Caco-2 (cell line): Measurements from ENCODE around the gene BMP8A. TPM values are rescaled to one million over a fixed set of nuclear protein-coding genes. Genes with fewer than 3 reads are reported as not detected.

Experiments
- BruUV-seq: library from RNA; stranded (reverse); fragments of 400-500 nt; replicated peaks from 2 replicates; lab custom pipeline; 2021; lab: Mats Ljungman, UMichigan
- CTCF ChIA-PET: fragments of 300-600 bp; sonication (Branson Sonifier 250); formaldehyde crosslinking; loops from one replicate; lab custom pipeline; 2022; ENCODE audit warnings: antibody characterized with exemption; lab: Charles Lee
- POLR2A ChIA-PET: fragments of 300-600 bp; sonication (Branson Sonifier 250); formaldehyde crosslinking; loops from one replicate; lab custom pipeline; 2022; ENCODE audit warnings: antibody characterized with exemption; lab: Charles Lee
- DNase-seq, 2 experiments: peaks; one replicate each; pipeline versions ENCODE4 v3.0.0 to v3.0.0-alpha.2; 2020 to 2022
- H3K27me3 ChIP-seq: replicated peaks from 2 replicates; pipeline ENCODE4 v1.6.0; 2011; ENCODE audit warnings: low read length; ENCODE audit not compliant: control insufficient read depth, insufficient read depth
- H3K36me3 ChIP-seq: 2 replicates; pipeline ENCODE4 v1.5.1; 2011; ENCODE audit warnings: low read length; ENCODE audit not compliant: control insufficient read depth, insufficient read depth
- H3K4me1 ChIP-seq: fragments of 250-450 bp; sonication (Bioruptor Pico); 2 replicates; pipeline ENCODE4 v1.5.1; 2020; ENCODE audit warnings: mild to moderate bottlenecking
- H3K4me3 ChIP-seq: 2 replicates; pipeline ENCODE4 v1.5.1; 2011; ENCODE audit warnings: low read depth, mild to moderate bottlenecking, control low read depth, low read length
- H3K9me3 ChIP-seq: fragments of 250-450 bp; sonication (Bioruptor Pico); 2 replicates; pipeline ENCODE4 v1.5.1; 2020; ENCODE audit warnings: mild to moderate bottlenecking, moderate library complexity
- H3K27ac Mint-ChIP-seq: one replicate; pipeline ENCODE4 v1.8.0; 2022; ENCODE audit warnings: mixed read lengths; ENCODE audit not compliant: unreplicated experiment
- H3K27me3 Mint-ChIP-seq: one replicate; pipeline ENCODE4 v1.8.0; 2022; ENCODE audit warnings: mixed read lengths; ENCODE audit not compliant: insufficient read depth, unreplicated experiment
- H3K36me3 Mint-ChIP-seq: one replicate; pipeline ENCODE4 v1.8.0; 2022; ENCODE audit warnings: mild to moderate bottlenecking, mixed read lengths; ENCODE audit not compliant: insufficient read depth, unreplicated experiment
- H3K4me1 Mint-ChIP-seq: one replicate; pipeline ENCODE4 v1.8.0; 2022; ENCODE audit warnings: low read depth, mixed read lengths; ENCODE audit not compliant: unreplicated experiment
- H3K4me3 Mint-ChIP-seq: one replicate; pipeline ENCODE4 v1.8.0; 2022; ENCODE audit warnings: mild to moderate bottlenecking, moderate library complexity, mixed read lengths; ENCODE audit not compliant: unreplicated experiment
- H3K9me3 Mint-ChIP-seq: one replicate; pipeline ENCODE4 v1.8.0; 2022; ENCODE audit warnings: mixed read lengths; ENCODE audit not compliant: unreplicated experiment
- CTCF ChIP-seq, 2 experiments: fragments of 200-600 bp in 1 of 2; IDR thresholded peaks; 1 replicate in 1 of 2; 2 replicates in 1 of 2; pipeline versions ENCODE4 v1.5.1 to v1.8.0; 2011 to 2022; ENCODE audit warnings: antibody characterized with exemption in 1 of 2, control low read depth in 1 of 2, inconsistent platforms in 1 of 2, low read depth in 1 of 2, low read length in 1 of 2, mild to moderate bottlenecking in 1 of 2, moderate library complexity in 1 of 2; ENCODE audit not compliant: insufficient read depth in 1 of 2, severe bottlenecking in 1 of 2, unreplicated experiment in 1 of 2
- intact Hi-C: fragments of 100-400 bp; cut with micrococcal nuclease; formaldehyde crosslinking; loops from one replicate; pipeline ENCODE4 v1.10.0; 2022; ENCODE audit not compliant: unreplicated experiment
- total RNA-seq: library from RNA; stranded (reverse); gene quantifications from 2 replicates; pipeline ENCODE4 v1.2.3, GENCODE V29; 2022

The BMP8A gene
- total RNA-seq, 1 experiment from 2014 or later: 3.2 TPM

- intact Hi-C loops: no loop called here
- no TSS peak for BruUV-seq
- H3K36me3 ChIP-seq: no peaks in the 10 kb centered on the region
- POLR2A ChIA-PET: no interaction called here
- Mint-ChIP-seq H3K27me3 (no peaks in the 10 kb centered on the region), H3K27ac (no peak overlapping the region), H3K36me3 (peaks cover 16% of the 10 kb centered on the region), H3K4me3 (no peak overlapping the region), H3K4me1 (no peaks in the 10 kb centered on the region), H3K9me3 (no peaks in the 10 kb centered on the region)
- TF ChIP-seq CTCF (IDR thresholded peaks at IDR 0.05; ENCODE audit: insufficient read depth in 1 of 2, low read depth in 1 of 2, low read length in 1 of 2, severe bottlenecking in 1 of 2, unreplicated experiment in 1 of 2): no peak
- CTCF ChIA-PET: no interaction called here
- no peak for DNase-seq
- no peaks in the 10 kb centered on the region for H3K27me3 ChIP-seq
- no peak overlapping the region for H3K4me3 ChIP-seq
- no peaks in the 10 kb centered on the region for H3K9me3 ChIP-seq
- H3K4me1 ChIP-seq: no peaks in the 10 kb centered on the region
Observed at GRCh38 chr1:39528082-39528481, 36.6 kb downstream of the BMP8A start.

- ChIA-PET CTCF (no interaction called here), POLR2A (no interaction called here)
- Mint-ChIP-seq H3K4me1 (no peaks in the 10 kb centered on the region), H3K27me3 (no peaks in the 10 kb centered on the region), H3K4me3 (no peak overlapping the region), H3K27ac (no peak overlapping the region), H3K36me3 (peaks cover 8% of the 10 kb centered on the region), H3K9me3 (no peaks in the 10 kb centered on the region)
- TF ChIP-seq CTCF (IDR thresholded peaks at IDR 0.05; ENCODE audit: insufficient read depth in 1 of 2, low read depth in 1 of 2, low read length in 1 of 2, severe bottlenecking in 1 of 2, unreplicated experiment in 1 of 2): no peak
- no peak overlapping the region for H3K4me3 ChIP-seq
- no peaks in the 10 kb centered on the region for H3K27me3 ChIP-seq
- H3K4me1 ChIP-seq: no peaks in the 10 kb centered on the region
- no peaks in the 10 kb centered on the region for H3K9me3 ChIP-seq
- no peak for DNase-seq
- H3K36me3 ChIP-seq: no peaks in the 10 kb centered on the region
- intact Hi-C loops: no loop called here
- no TSS peak for BruUV-seq
Observed at GRCh38 chr1:39529901-39530535, 38.6 kb downstream of the BMP8A start.

DNA sequence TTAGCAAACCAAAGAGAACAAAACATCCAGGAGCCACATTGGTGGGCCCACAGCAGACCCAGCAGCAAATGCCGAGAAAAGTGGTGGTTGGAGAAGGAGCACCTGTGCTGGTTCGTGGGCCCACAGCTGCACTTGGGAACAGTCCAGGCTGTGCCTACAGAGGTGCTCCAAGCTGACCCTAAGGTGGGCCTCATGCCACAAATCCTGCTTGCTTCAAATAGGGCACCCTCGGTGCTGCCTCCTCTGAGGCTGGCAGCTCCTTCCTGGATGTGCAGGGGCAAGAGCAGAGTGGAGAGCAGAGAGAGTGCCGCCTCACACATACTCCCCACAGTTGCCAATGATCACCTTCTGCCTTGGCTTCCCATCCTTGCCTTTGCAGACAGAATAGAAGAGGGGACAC is 40.1 kb downstream of the BMP8A start:
- BruUV-seq: no TSS peak
- DNase-seq: no peak
- H3K4me1 Mint-ChIP-seq: no peaks in the 10 kb centered on the region
- no peak for TF ChIP-seq CTCF (IDR thresholded peaks at IDR 0.05; ENCODE audit: insufficient read depth in 1 of 2, low read depth in 1 of 2, low read length in 1 of 2, severe bottlenecking in 1 of 2, unreplicated experiment in 1 of 2)
- H3K27me3 ChIP-seq: no peaks in the 10 kb centered on the region
- no peaks in the 10 kb centered on the region for H3K9me3 Mint-ChIP-seq
- no peaks in the 10 kb centered on the region for H3K36me3 ChIP-seq
- H3K4me1 ChIP-seq: no peaks in the 10 kb centered on the region
- no peak overlapping the region for H3K4me3 ChIP-seq
- intact Hi-C loops: no loop called here
- no peak overlapping the region for H3K4me3 Mint-ChIP-seq
- H3K36me3 Mint-ChIP-seq: peaks cover 8% of the 10 kb centered on the region
- no peak overlapping the region for H3K27ac Mint-ChIP-seq
- CTCF ChIA-PET: no interaction called here
- H3K9me3 ChIP-seq: no peaks in the 10 kb centered on the region
- H3K27me3 Mint-ChIP-seq: no peaks in the 10 kb centered on the region
- POLR2A ChIA-PET: no interaction called here
